HEK293 (cell line): ENCODE results near the gene PTPRN.

Source experiments
- BCL11A ChIP-seq: fragments of 450-650 bp; formaldehyde crosslinking; IDR thresholded peaks from 2 replicates; pipeline ENCODE4 v1.5.1; 2016; ENCODE audit warnings: low read depth, missing biosample characterization, missing genetic modification characterization
- CTCF ChIP-seq: fragments of 450-650 bp; formaldehyde crosslinking; IDR thresholded peaks from 2 replicates; pipeline ENCODE4 v1.5.1; 2016; ENCODE audit warnings: missing biosample characterization, missing genetic modification characterization
- GLIS1 ChIP-seq: fragments of 450-650 bp; formaldehyde crosslinking; IDR thresholded peaks from 2 replicates; pipeline ENCODE4 v1.5.1; 2016; ENCODE audit warnings: missing biosample characterization, missing genetic modification characterization
- GLIS2 ChIP-seq: fragments of 450-650 bp; formaldehyde crosslinking; IDR thresholded peaks from 2 replicates; pipeline ENCODE4 v1.5.1; 2016; ENCODE audit warnings: missing biosample characterization, missing genetic modification characterization
- KLF10 ChIP-seq: fragments of 450-650 bp; IDR thresholded peaks from 2 replicates; pipeline ENCODE4 v1.5.1; 2018; ENCODE audit warnings: missing biosample characterization, mild to moderate bottlenecking, missing genetic modification characterization
- KLF8 ChIP-seq: fragments of 450-650 bp; formaldehyde crosslinking; IDR thresholded peaks from 2 replicates; pipeline ENCODE4 v1.5.1; 2016; ENCODE audit warnings: missing biosample characterization, missing genetic modification characterization
- KLF9 ChIP-seq: fragments of 450-650 bp; formaldehyde crosslinking; IDR thresholded peaks from 2 replicates; pipeline ENCODE4 v1.5.1; 2016; ENCODE audit warnings: missing biosample characterization, missing genetic modification characterization, low read depth
- MYNN ChIP-seq: fragments of 450-650 bp; formaldehyde crosslinking; IDR thresholded peaks from 2 replicates; pipeline ENCODE4 v1.5.1; 2016; ENCODE audit warnings: missing biosample characterization, missing genetic modification characterization, borderline replicate concordance
- PATZ1 ChIP-seq: fragments of 450-650 bp; formaldehyde crosslinking; IDR thresholded peaks from 2 replicates; pipeline ENCODE4 v1.5.1; 2016; ENCODE audit warnings: missing biosample characterization, missing genetic modification characterization
- SALL2 ChIP-seq: fragments of 450-650 bp; formaldehyde crosslinking; IDR thresholded peaks from 2 replicates; pipeline ENCODE4 v1.5.0; 2017; ENCODE audit warnings: missing biosample characterization, mild to moderate bottlenecking, missing genetic modification characterization, borderline replicate concordance
- TCF7L2 ChIP-seq: IDR thresholded peaks from 2 replicates; pipeline ENCODE4 v1.6.1; 2011; ENCODE audit warnings: low read depth, mild to moderate bottlenecking, inconsistent platforms, low read length, moderate library complexity, borderline replicate concordance
- TSHZ1 ChIP-seq: fragments of 450-650 bp; formaldehyde crosslinking; IDR thresholded peaks from 2 replicates; pipeline ENCODE4 v1.5.1; 2016; ENCODE audit warnings: missing biosample characterization, missing genetic modification characterization, borderline replicate concordance
- ZBTB48 ChIP-seq: fragments of 450-650 bp; formaldehyde crosslinking; IDR thresholded peaks from 2 replicates; pipeline ENCODE4 v1.5.1; 2016; ENCODE audit warnings: missing biosample characterization, missing genetic modification characterization
- ZBTB8A ChIP-seq: fragments of 450-650 bp; formaldehyde crosslinking; IDR thresholded peaks from 2 replicates; pipeline ENCODE4 v1.5.1; 2016; ENCODE audit warnings: missing biosample characterization, missing genetic modification characterization
- ZNF133 ChIP-seq: fragments of 450-650 bp; formaldehyde crosslinking; IDR thresholded peaks from 2 replicates; pipeline ENCODE4 v1.5.1; 2016; ENCODE audit warnings: missing biosample characterization, missing genetic modification characterization
- ZNF274 ChIP-seq, 2 experiments: fragments of 200-500 bp in 1 of 2; fragments of 450-650 bp in 1 of 2; sonication (Bioruptor generic) in 1 of 2; formaldehyde crosslinking in 1 of 2; IDR thresholded peaks; 2 replicates each; pipeline versions ENCODE4 v1.5.1 to v1.6.1; 2014 to 2016; ENCODE audit warnings: borderline replicate concordance in 1 of 2, inconsistent platforms in 1 of 2, low read length in 1 of 2, missing biosample characterization in 1 of 2, missing genetic modification characterization in 1 of 2
- ZNF335 ChIP-seq: fragments of 450-650 bp; formaldehyde crosslinking; conservative IDR thresholded peaks from 2 replicates; pipeline ENCODE4 v1.5.1; 2016; ENCODE audit warnings: missing biosample characterization, missing genetic modification characterization
- ZNF341 ChIP-seq: fragments of 450-650 bp; formaldehyde crosslinking; IDR thresholded peaks from 2 replicates; pipeline ENCODE4; 2016; ENCODE audit warnings: low read depth, missing biosample characterization, missing genetic modification characterization
- ZNF394 ChIP-seq: fragments of 450-650 bp; formaldehyde crosslinking; IDR thresholded peaks from 2 replicates; pipeline ENCODE4 v1.5.1; 2016; ENCODE audit warnings: missing biosample characterization, missing genetic modification characterization, mild to moderate bottlenecking, moderate library complexity, borderline replicate concordance
- ZNF398 ChIP-seq: fragments of 450-650 bp; formaldehyde crosslinking; IDR thresholded peaks from 2 replicates; pipeline ENCODE4 v1.5.1; 2017; ENCODE audit warnings: missing biosample characterization, missing genetic modification characterization
- ZNF555 ChIP-seq: fragments of 450-650 bp; formaldehyde crosslinking; conservative IDR thresholded peaks from 2 replicates; pipeline ENCODE4 v1.5.1; 2017; ENCODE audit warnings: missing biosample characterization, mild to moderate bottlenecking, missing genetic modification characterization, inconsistent platforms
- ZNF560 ChIP-seq: fragments of 450-650 bp; formaldehyde crosslinking; IDR thresholded peaks from 2 replicates; pipeline ENCODE4 v1.5.1; 2017; ENCODE audit warnings: missing biosample characterization, missing genetic modification characterization, borderline replicate concordance
- ZNF571 ChIP-seq: fragments of 450-650 bp; formaldehyde crosslinking; IDR thresholded peaks from 2 replicates; pipeline ENCODE4 v1.5.0; 2017; ENCODE audit warnings: missing biosample characterization, missing genetic modification characterization
- ZNF585B ChIP-seq: fragments of 450-650 bp; formaldehyde crosslinking; IDR thresholded peaks from 2 replicates; pipeline ENCODE4 v1.5.1; 2016; ENCODE audit warnings: missing biosample characterization, missing genetic modification characterization
- ZNF677 ChIP-seq: fragments of 450-650 bp; IDR thresholded peaks from 2 replicates; pipeline ENCODE4 v1.5.0; 2018; ENCODE audit warnings: missing biosample characterization, mild to moderate bottlenecking, missing genetic modification characterization, moderate library complexity
- ZNF785 ChIP-seq: fragments of 450-650 bp; formaldehyde crosslinking; IDR thresholded peaks from 2 replicates; pipeline ENCODE4 v1.5.1; 2016; ENCODE audit warnings: missing biosample characterization, missing genetic modification characterization
- ZSCAN4 ChIP-seq: fragments of 450-650 bp; formaldehyde crosslinking; IDR thresholded peaks from 2 replicates; pipeline ENCODE4 v1.5.1; 2017; ENCODE audit warnings: missing biosample characterization, missing genetic modification characterization
- ZXDB ChIP-seq: fragments of 450-650 bp; formaldehyde crosslinking; IDR thresholded peaks from 2 replicates; pipeline ENCODE4 v1.5.1; 2016; ENCODE audit warnings: missing biosample characterization, missing genetic modification characterization

Gene PTPRN

GRCh38 chr2:219253753-219254589, 55.2 kb downstream of the PTPRN start, which contains the start of gene TUBA4A (continued):
- TF ChIP-seq ZNF585B (tag by site-specific recombination) = no peak
- TF ChIP-seq ZNF560 (tag by site-specific recombination) = no peak
- TF ChIP-seq ZNF394 (tag by site-specific recombination) = no peak
- TF ChIP-seq ZNF341 (tag by site-specific recombination) = peak; percentile 19; the same call in 1 of the 2 replicates
- TF ChIP-seq TCF7L2 = no peak
- TF ChIP-seq KLF8 (tag by site-specific recombination) = peak; percentile 55; the same call in 1 of the 2 replicates
- no peak for TF ChIP-seq ZSCAN4 (tag by site-specific recombination)
- no peak for TF ChIP-seq ZNF677
- TF ChIP-seq ZNF274 (IDR thresholded peaks at IDR 0.05; ENCODE audit: low read length) = no peak
- TF ChIP-seq ZNF274 (tag by site-specific recombination; IDR thresholded peaks at IDR 0.05; ENCODE audit: borderline replicate concordance) = no peak
- TF ChIP-seq BCL11A = 0 out of 2 replicates have a peak, but pooled peaks have one; percentile 19
- TF ChIP-seq CTCF (tag by site-specific recombination) = 0 out of 2 replicates have a peak, but pooled peaks have one; percentile 6
- TF ChIP-seq GLIS1 = peak; percentile 92
- peak; percentile 84 for TF ChIP-seq KLF9 (tag by site-specific recombination)
- peak; percentile 43; the same call in 1 of the 2 replicates for TF ChIP-seq KLF10
- peak; percentile 90 for TF ChIP-seq ZNF335 (tag by site-specific recombination)
- TF ChIP-seq GLIS2 (tag by site-specific recombination) = peak; percentile 88
- TF ChIP-seq ZNF555 (tag by site-specific recombination) = no peak
- TF ChIP-seq ZBTB48 (tag by site-specific recombination) = peak; percentile 67
- no peak for TF ChIP-seq ZNF133 (tag by site-specific recombination)
- TF ChIP-seq MYNN (tag by site-specific recombination) = no peak
- TF ChIP-seq ZNF398 (tag by site-specific recombination) = peak; percentile 55; the same call in 1 of the 2 replicates
- no peak for TF ChIP-seq ZNF571 (tag by site-specific recombination)
- TF ChIP-seq PATZ1 (tag by site-specific recombination) = peak; percentile 84
- TF ChIP-seq ZNF785 (tag by site-specific recombination) = no peak
- TF ChIP-seq ZXDB (tag by site-specific recombination) = 0 out of 2 replicates have a peak, but pooled peaks have one; percentile 17
- TF ChIP-seq ZBTB8A (tag by site-specific recombination) = peak; percentile 20; the same call in 1 of the 2 replicates
- TF ChIP-seq SALL2 (tag by site-specific recombination) = no peak
- TF ChIP-seq TSHZ1 (tag by site-specific recombination) = no peak
